T-helper 1 cell treated with Interleukin-12 subunit alpha and Interleukin-12 subunit beta and Interleukin-4 antibody, amounts not matched to agents 30 μg/mL and 1 μg/mL, for 36 hours (primary cell): Measurements from ENCODE around the gene MAPK6.
"Not testable (repeated sequence)": the region's sequence is repeated elsewhere in the genome, so short reads cannot be mapped to it uniquely, and the experiment has no call there.

Experiments used
- H3K27ac Mint-ChIP-seq: one replicate; pipeline ENCODE4 v1.8.0; 2021; ENCODE audit warnings: mild to moderate bottlenecking, mixed read lengths
- H3K27me3 Mint-ChIP-seq: one replicate; pipeline ENCODE4 v1.8.0; 2021; ENCODE audit warnings: low read depth, mixed read lengths
- H3K36me3 Mint-ChIP-seq: one replicate; pipeline ENCODE4 v1.8.0; 2021; ENCODE audit warnings: low read depth, mixed read lengths
- H3K4me1 Mint-ChIP-seq: one replicate; pipeline ENCODE4 v1.8.0; 2021; ENCODE audit warnings: low read depth, mixed read lengths
- H3K4me3 Mint-ChIP-seq: one replicate; pipeline ENCODE4 v1.8.0; 2021; ENCODE audit warnings: mild to moderate bottlenecking, moderate library complexity, mixed read lengths
- H3K9me3 Mint-ChIP-seq: one replicate; pipeline ENCODE4 v1.8.0; 2021; ENCODE audit warnings: mixed read lengths

MAPK6 gene

DNA sequence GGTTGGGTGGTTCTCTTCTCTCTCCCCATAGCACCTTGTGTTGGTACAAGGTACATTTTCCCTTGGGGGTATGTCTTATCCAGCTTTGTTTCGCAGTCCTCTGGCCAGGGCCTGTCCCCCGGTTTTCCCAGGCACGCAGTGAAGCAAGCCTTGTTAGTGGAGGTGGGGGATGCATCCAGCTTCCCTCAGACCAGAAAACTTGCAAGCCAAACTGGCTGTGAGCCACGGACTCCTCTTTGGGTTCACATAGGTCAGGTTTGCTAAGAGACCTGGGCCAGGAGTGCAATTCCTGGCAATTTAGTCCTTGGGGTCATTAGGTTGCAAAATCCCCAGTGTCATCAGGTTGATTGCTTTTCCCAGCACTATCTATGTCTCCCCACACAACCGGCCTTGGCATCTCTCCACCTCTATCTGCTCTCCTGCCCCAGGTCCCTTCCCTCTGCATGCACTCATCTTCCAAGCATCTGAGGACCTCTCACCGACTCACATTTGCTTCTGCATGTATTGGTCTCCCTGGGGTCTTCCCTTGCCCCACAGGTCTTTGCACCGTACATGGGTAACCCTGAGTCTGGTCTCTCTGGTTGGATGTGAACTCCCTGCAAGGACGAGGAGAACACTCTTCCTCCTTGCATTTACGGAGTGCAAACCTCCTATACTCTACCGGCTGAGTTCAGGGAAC, 59.3 kb downstream of the MAPK6 start:
- Mint-ChIP-seq H3K9me3 (no peaks in the 10 kb centered on the region), H3K27me3 (no peaks in the 10 kb centered on the region), H3K27ac (no peak overlapping the region)

GRCh38 chr15:52078876-52079700, 60.1 kb downstream of the MAPK6 start:
- no peaks in the 10 kb centered on the region for H3K36me3 Mint-ChIP-seq
- no peaks in the 10 kb centered on the region for H3K9me3 Mint-ChIP-seq
- no peaks in the 10 kb centered on the region for H3K27me3 Mint-ChIP-seq
- no peak overlapping the region for H3K27ac Mint-ChIP-seq
- no peak overlapping the region for H3K4me3 Mint-ChIP-seq
- peaks cover 24% of the 10 kb centered on the region for H3K4me1 Mint-ChIP-seq

More for the DNA sequence above, 59.3 kb downstream of the MAPK6 start:
- H3K4me3 Mint-ChIP-seq, result no peak overlapping the region
- peaks cover 19% of the 10 kb centered on the region for H3K4me1 Mint-ChIP-seq
- H3K36me3 Mint-ChIP-seq, result no peaks in the 10 kb centered on the region

GRCh38 chr15:52080031-52080430, 61.0 kb downstream of the MAPK6 start:
- H3K27me3 Mint-ChIP-seq, result no peaks in the 10 kb centered on the region
- no peak overlapping the region for H3K27ac Mint-ChIP-seq
- H3K4me1 Mint-ChIP-seq, result peaks cover 24% of the 10 kb centered on the region
- no peaks in the 10 kb centered on the region for H3K36me3 Mint-ChIP-seq
- no peak overlapping the region for H3K4me3 Mint-ChIP-seq
- H3K9me3 Mint-ChIP-seq, result no peaks in the 10 kb centered on the region

DNA sequence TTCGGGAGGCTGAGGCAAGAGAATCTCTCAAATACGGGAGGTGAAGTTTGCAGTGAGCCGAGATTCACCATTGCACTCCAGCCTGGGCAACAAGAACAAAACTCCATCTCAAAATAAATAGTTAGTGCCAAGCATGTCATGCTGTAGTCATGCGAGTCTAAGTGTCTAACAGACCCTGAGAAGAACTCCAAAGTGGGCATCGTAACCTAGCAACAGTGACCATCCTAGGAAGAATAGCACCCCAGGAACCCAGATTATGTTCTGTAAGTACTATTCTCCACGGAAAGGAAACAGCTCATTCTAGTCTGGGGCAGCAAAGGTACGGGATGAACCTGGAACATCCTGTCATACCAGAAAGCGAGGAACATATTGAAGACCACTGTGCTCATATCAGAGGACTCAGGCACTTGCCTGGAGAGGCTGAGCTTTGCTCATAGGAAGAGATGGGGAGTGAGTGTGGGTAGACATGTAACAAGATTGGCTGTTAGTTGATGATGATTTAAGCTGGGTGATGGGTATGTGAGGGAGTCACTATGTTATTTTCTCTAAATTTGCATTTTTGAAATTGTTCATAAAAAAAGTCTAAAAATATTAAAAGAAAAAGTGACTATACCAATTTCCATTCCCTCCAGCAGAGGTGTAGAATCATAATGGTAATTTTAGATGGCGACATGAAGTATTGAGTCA, 61.8 kb downstream of the MAPK6 start:
- Mint-ChIP-seq H3K4me1 (peaks cover 24% of the 10 kb centered on the region), H3K27me3 (no peaks in the 10 kb centered on the region)

GRCh38 chr15:52082197-52083036, 63.4 kb downstream of the MAPK6 start:
- peak overlapping the region; percentile 25 for H3K4me3 Mint-ChIP-seq
- H3K27me3 Mint-ChIP-seq, result no peaks in the 10 kb centered on the region
- H3K4me1 Mint-ChIP-seq, result peaks cover 24% of the 10 kb centered on the region
- no peaks in the 10 kb centered on the region for H3K36me3 Mint-ChIP-seq
- H3K27ac Mint-ChIP-seq, result peak overlapping the region; percentile 29
- no peaks in the 10 kb centered on the region for H3K9me3 Mint-ChIP-seq

More for the DNA sequence above, 61.8 kb downstream of the MAPK6 start:
- H3K9me3 Mint-ChIP-seq, result no peaks in the 10 kb centered on the region
- no peak overlapping the region for H3K4me3 Mint-ChIP-seq
- H3K27ac Mint-ChIP-seq, result no peak overlapping the region
- no peaks in the 10 kb centered on the region for H3K36me3 Mint-ChIP-seq

- H3K4me1 Mint-ChIP-seq, result peaks cover 24% of the 10 kb centered on the region
- H3K9me3 Mint-ChIP-seq, H3K36me3 Mint-ChIP-seq, H3K27me3 Mint-ChIP-seq: not testable (repeated sequence)
- H3K4me3 Mint-ChIP-seq, result peak overlapping the region; percentile 15
- H3K27ac Mint-ChIP-seq, result peak overlapping the region; percentile 29
Measured at GRCh38 chr15:52083037-52083359, 64.0 kb downstream of the MAPK6 start.

- no peaks in the 10 kb centered on the region for H3K9me3 Mint-ChIP-seq
- no peaks in the 10 kb centered on the region for H3K27me3 Mint-ChIP-seq
- peaks cover 24% of the 10 kb centered on the region for H3K4me1 Mint-ChIP-seq
- H3K4me3 Mint-ChIP-seq, result no peak overlapping the region
- no peaks in the 10 kb centered on the region for H3K36me3 Mint-ChIP-seq
- no peak overlapping the region for H3K27ac Mint-ChIP-seq
Measured at GRCh38 chr15:52083603-52084002, 64.6 kb downstream of the MAPK6 start.

GRCh38 chr15:52085299-52085698, 66.3 kb downstream of the MAPK6 start:
- Mint-ChIP-seq H3K27me3 (peaks cover 10% of the 10 kb centered on the region), H3K27ac (no peak overlapping the region), H3K36me3 (no peaks in the 10 kb centered on the region), H3K4me1 (peaks cover 18% of the 10 kb centered on the region), H3K4me3 (no peak overlapping the region), H3K9me3 (peaks cover 13% of the 10 kb centered on the region)

GRCh38 chr15:52086011-52086786, 67.2 kb downstream of the MAPK6 start:
- H3K27ac Mint-ChIP-seq, result no peak overlapping the region
- H3K36me3 Mint-ChIP-seq, result no peaks in the 10 kb centered on the region
- peaks cover 12% of the 10 kb centered on the region for H3K27me3 Mint-ChIP-seq
- peaks cover 17% of the 10 kb centered on the region for H3K9me3 Mint-ChIP-seq
- H3K4me1 Mint-ChIP-seq, result peaks cover 18% of the 10 kb centered on the region
- H3K4me3 Mint-ChIP-seq, result no peak overlapping the region

- H3K36me3 Mint-ChIP-seq, result no peaks in the 10 kb centered on the region
- no peak overlapping the region for H3K4me3 Mint-ChIP-seq
- H3K27ac Mint-ChIP-seq, result no peak overlapping the region
- peaks cover 17% of the 10 kb centered on the region for H3K9me3 Mint-ChIP-seq
- H3K4me1 Mint-ChIP-seq, result no peaks in the 10 kb centered on the region
- peaks cover 13% of the 10 kb centered on the region for H3K27me3 Mint-ChIP-seq
Measured at GRCh38 chr15:52090193-52090592, 71.2 kb downstream of the MAPK6 start.

DNA sequence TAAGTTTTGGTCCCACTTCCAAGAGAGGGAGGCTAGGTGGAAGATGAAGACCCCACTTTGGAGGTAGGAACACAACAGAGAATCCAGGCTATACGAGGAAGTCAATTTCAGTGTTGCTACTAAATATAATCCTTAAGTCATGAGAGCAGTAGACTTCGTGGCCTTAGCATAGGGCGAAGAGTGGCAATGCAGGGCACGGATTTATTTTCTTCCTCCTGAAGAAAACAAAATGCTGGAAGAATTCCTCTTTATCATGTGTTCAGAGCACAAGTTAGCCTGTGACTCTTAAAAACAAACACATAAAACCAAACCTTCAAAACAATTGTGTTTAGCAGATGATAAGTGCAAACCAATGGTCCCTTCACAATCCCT, 74.1 kb downstream of the MAPK6 start:
- Mint-ChIP-seq H3K4me3 (no peak overlapping the region), H3K9me3 (peaks cover 17% of the 10 kb centered on the region), H3K4me1 (no peaks in the 10 kb centered on the region), H3K36me3 (no peaks in the 10 kb centered on the region), H3K27ac (no peak overlapping the region), H3K27me3 (peaks cover 25% of the 10 kb centered on the region)

DNA sequence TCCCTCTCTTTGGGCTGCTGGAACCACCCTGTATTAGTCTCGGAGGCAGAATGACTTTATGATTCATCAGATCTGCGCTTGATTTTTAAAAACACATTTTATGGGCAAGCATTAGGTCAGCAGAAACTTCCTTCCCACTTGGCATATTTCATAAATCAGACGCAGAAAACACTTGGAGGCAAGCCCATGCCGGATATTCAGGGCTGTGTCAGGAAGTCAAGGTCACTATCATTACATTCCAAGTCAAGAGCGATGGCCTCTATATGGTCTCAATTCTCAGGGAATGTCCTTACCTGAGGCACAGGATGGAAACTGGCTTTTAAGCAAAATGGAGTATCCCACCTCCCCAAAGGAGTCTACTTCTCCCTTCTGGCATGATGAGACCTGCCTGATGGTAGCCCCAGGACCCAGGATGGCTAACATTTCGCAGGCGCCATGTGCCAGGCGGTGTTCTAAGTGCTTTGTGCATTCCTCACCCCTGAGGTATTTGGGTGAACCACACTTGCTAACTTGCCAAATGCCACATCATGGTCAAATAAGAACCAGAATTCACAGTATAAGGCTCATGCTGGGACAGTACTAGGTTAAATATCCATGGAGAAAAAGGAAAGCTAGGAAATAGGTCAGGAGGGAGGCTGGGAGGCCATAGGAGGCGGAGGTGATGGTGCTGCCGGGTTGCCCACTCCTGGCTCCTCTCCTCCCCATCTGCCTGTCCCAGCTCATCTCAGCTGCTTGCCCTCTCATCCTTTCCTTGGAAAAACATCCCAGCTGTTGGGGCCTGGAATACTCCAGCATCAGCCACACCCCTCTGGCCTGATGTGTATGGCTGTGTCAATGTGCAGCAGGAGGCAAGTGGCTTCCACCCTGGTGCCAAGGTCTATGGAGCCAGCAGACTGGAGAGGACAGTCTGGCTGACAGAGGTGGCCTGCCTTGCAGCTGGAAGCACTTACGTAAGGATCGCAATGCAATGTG, 74.8 kb downstream of the MAPK6 start:
- H3K9me3 Mint-ChIP-seq, result peaks cover 17% of the 10 kb centered on the region
- H3K4me3 Mint-ChIP-seq, result no peak overlapping the region
- H3K36me3 Mint-ChIP-seq, result no peaks in the 10 kb centered on the region
- peaks cover 25% of the 10 kb centered on the region for H3K27me3 Mint-ChIP-seq
- H3K27ac Mint-ChIP-seq, result no peak overlapping the region
- no peaks in the 10 kb centered on the region for H3K4me1 Mint-ChIP-seq
